Skin of body (tissue), 2 donors: Measurements from ENCODE around the gene POLR1A. TPM values are rescaled to one million over a fixed set of nuclear protein-coding genes. Genes with fewer than 3 reads are reported as not detected.
A peak's percentile ranks its signal among the peaks of the same experiment; 100 is the strongest.

Experiments
- DNase-seq: peaks from one replicate; lab custom pipeline; 2025; lab: John Stamatoyannopoulos, UW
- total RNA-seq: library from RNA; depleted of rRNA; stranded (reverse); fragments of >200 nt; gene quantifications from one replicate; pipeline ENCODE4 v1.2.3, GENCODE V29; 2014

The POLR1A gene
- total RNA-seq, 1 donor from 2014 or later, result 11.3 TPM

- no peak for DNase-seq
Measured at GRCh38 chr2:86097114-86097896, 8.4 kb downstream of the POLR1A start.

- no peak for DNase-seq
Measured at GRCh38 chr2:86094229-86094628, 11.5 kb downstream of the POLR1A start.

GRCh38 chr2:86087936-86088850 is 17.5 kb downstream of the POLR1A start:
- no peak for DNase-seq

GRCh38 chr2:86082756-86083155 is 22.9 kb downstream of the POLR1A start:
- DNase-seq, result no peak

GRCh38 chr2:86081724-86082123 is 24.0 kb downstream of the POLR1A start:
- no peak for DNase-seq

- DNase-seq, result peak; percentile 11
Measured at GRCh38 chr2:86079981-86080911, 25.4 kb downstream of the POLR1A start.

- DNase-seq, result peak; percentile 54
Measured at GRCh38 chr2:86078774-86079545, 26.7 kb downstream of the POLR1A start.

- DNase-seq, result no peak
Measured at GRCh38 chr2:86075886-86076285, 29.8 kb downstream of the POLR1A start.

GRCh38 chr2:86074811-86075210 is 30.9 kb downstream of the POLR1A start:
- no peak for DNase-seq

GRCh38 chr2:86074256-86074655 is 31.4 kb downstream of the POLR1A start:
- no peak for DNase-seq

- DNase-seq, result no peak
Measured at GRCh38 chr2:86073225-86073624, 32.5 kb downstream of the POLR1A start.

- DNase-seq, result peak; percentile 15
Measured at GRCh38 chr2:86072271-86072858, 33.3 kb downstream of the POLR1A start.

GRCh38 chr2:86070868-86071267 is 34.8 kb downstream of the POLR1A start:
- no peak for DNase-seq

- no peak for DNase-seq
Measured at GRCh38 chr2:86069783-86070339, 35.8 kb downstream of the POLR1A start.

- peak; percentile 6 for DNase-seq
Measured at GRCh38 chr2:86069091-86069685, 36.5 kb downstream of the POLR1A start.

- no peak for DNase-seq
Measured at GRCh38 chr2:86068648-86069047, 37.0 kb downstream of the POLR1A start.

- no peak for DNase-seq
Measured at GRCh38 chr2:86068136-86068588, 37.5 kb downstream of the POLR1A start.

GRCh38 chr2:86066915-86067314 is 38.8 kb downstream of the POLR1A start:
- no peak for DNase-seq

GRCh38 chr2:86066007-86066578 is 39.6 kb downstream of the POLR1A start:
- DNase-seq, result no peak
